ENCODE data around the gene NPIPB6.
"Not testable (repeated sequence)": the region's sequence is repeated elsewhere in the genome, so short reads cannot be mapped to it uniquely, and the experiment has no call there.

The NPIPB6 gene

GRCh38 chr16:28363408-28363807, at the start of gene NPIPB6:
Gene NPIPB6 (minus strand): TSS chr16:28363508. CDS start chr16:28362822, 686 bp downstream.
- not testable (repeated sequence) for DNase-seq (ENCODE audit: low spot score)

GRCh38 chr16:28403220-28404072, 40.1 kb upstream of the NPIPB6 start, which contains the start of gene EIF3CL:
Gene EIF3CL (minus strand): TSS chr16:28403841. CDS start chr16:28403618, 223 bp downstream.
- DNase-seq (ENCODE audit: low spot score), result not testable (repeated sequence)

GRCh38 chr16:28392054-28392453, 28.7 kb upstream of the NPIPB6 start:
- DNase-seq (ENCODE audit: low spot score), result not testable (repeated sequence)

GRCh38 chr16:28382177-28382867, 19.0 kb upstream of the NPIPB6 start:
- not testable (repeated sequence) for DNase-seq (ENCODE audit: low spot score)

GRCh38 chr16:28377822-28378221, 14.5 kb upstream of the NPIPB6 start:
- not testable (repeated sequence) for DNase-seq (ENCODE audit: low spot score)

- DNase-seq (ENCODE audit: low spot score), result not testable (repeated sequence)
Observed at GRCh38 chr16:28377108-28377625, 13.9 kb upstream of the NPIPB6 start.

- DNase-seq (ENCODE audit: low spot score), result not testable (repeated sequence)
Observed at GRCh38 chr16:28375115-28375514, 11.8 kb upstream of the NPIPB6 start.

- DNase-seq (ENCODE audit: low spot score), result not testable (repeated sequence)
Observed at GRCh38 chr16:28374281-28374680, 11.0 kb upstream of the NPIPB6 start.

- DNase-seq (ENCODE audit: low spot score), result peak; percentile 38
Observed at GRCh38 chr16:28367926-28368325, 4.6 kb upstream of the NPIPB6 start.

GRCh38 chr16:28364268-28365173, 1.2 kb upstream of the NPIPB6 start:
- not testable (repeated sequence) for DNase-seq (ENCODE audit: low spot score)

GRCh38 chr16:28362600-28362999, 708 bp downstream of the NPIPB6 start:
- DNase-seq (ENCODE audit: low spot score), result not testable (repeated sequence)

- not testable (repeated sequence) for DNase-seq (ENCODE audit: low spot score)
Observed at GRCh38 chr16:28338230-28338629, 25.1 kb downstream of the NPIPB6 start.

GRCh38 chr16:28336940-28337710, 26.2 kb downstream of the NPIPB6 start:
- not testable (repeated sequence) for DNase-seq (ENCODE audit: low spot score)

- not testable (repeated sequence) for DNase-seq (ENCODE audit: low spot score)
Observed at GRCh38 chr16:28335678-28336077, 27.6 kb downstream of the NPIPB6 start.

GRCh38 chr16:28332632-28333031, 30.7 kb downstream of the NPIPB6 start:
- DNase-seq (ENCODE audit: low spot score), result not testable (repeated sequence)

GRCh38 chr16:28330981-28331380, 32.3 kb downstream of the NPIPB6 start:
- DNase-seq (ENCODE audit: low spot score), result not testable (repeated sequence)

- DNase-seq (ENCODE audit: low spot score), result peak; percentile 72
Observed at GRCh38 chr16:28330232-28330631, 33.1 kb downstream of the NPIPB6 start.

- DNase-seq (ENCODE audit: low spot score), result peak; percentile 80
Observed at GRCh38 chr16:28326881-28327610, 36.3 kb downstream of the NPIPB6 start.

GRCh38 chr16:28324887-28325279, 38.4 kb downstream of the NPIPB6 start:
- no peak for DNase-seq (ENCODE audit: low spot score)
